ENCODE data around the gene RNF207. TPM values are rescaled to one million over a fixed set of nuclear protein-coding genes. Genes with fewer than 3 reads are reported as not detected.

RNF207 gene
- total RNA-seq, 1 donor from 2014 or later: 14.1 TPM

GRCh38 chr1:6174621-6175410, 31.1 kb upstream of the RNF207 start:
- Histone ChIP-seq H3K9ac (ENCODE audit: low read depth in 1 of 3, low read length in 3 of 3) (no peak overlapping the region), H3K36me3 (ENCODE audit: control insufficient read depth in 3 of 3, insufficient read depth in 3 of 3, low read length in 3 of 3) (no peaks in the 10 kb centered on the region), H3K9me3 (ENCODE audit: control insufficient read depth in 3 of 3, low read length in 3 of 3) (no peaks in the 10 kb centered on the region), H3K27ac (ENCODE audit: low read depth, low read length) (no peak overlapping the region), H3K4me3 (ENCODE audit: low read length in 3 of 3) (no peak overlapping the region), H3K27me3 (ENCODE audit: control insufficient read depth in 3 of 3, insufficient read depth in 3 of 3, low read length in 3 of 3) (peaks cover 65 to 81% (median 68%) of the 10 kb centered on the region in 3 donors), H3K4me1 (ENCODE audit: control insufficient read depth in 3 of 3, insufficient read depth in 3 of 3, low read length in 3 of 3) (peaks cover 5 to 13% (median 6%) of the 10 kb centered on the region in 3 donors)

- Histone ChIP-seq H3K9ac (ENCODE audit: low read depth in 1 of 3, low read length in 3 of 3) (no peak overlapping the region), H3K9me3 (ENCODE audit: control insufficient read depth in 3 of 3, low read length in 3 of 3) (no peaks in the 10 kb centered on the region), H3K36me3 (ENCODE audit: control insufficient read depth in 3 of 3, insufficient read depth in 3 of 3, low read length in 3 of 3) (no peaks in the 10 kb centered on the region), H3K27me3 (ENCODE audit: control insufficient read depth in 3 of 3, insufficient read depth in 3 of 3, low read length in 3 of 3) (peaks cover 64 to 75% (median 68%) of the 10 kb centered on the region in 3 donors), H3K27ac (ENCODE audit: low read depth, low read length) (no peak overlapping the region), H3K4me1 (ENCODE audit: control insufficient read depth in 3 of 3, insufficient read depth in 3 of 3, low read length in 3 of 3) (peaks cover 5 to 11% (median 6%) of the 10 kb centered on the region in 3 donors), H3K4me3 (ENCODE audit: low read length in 3 of 3) (no peak overlapping the region)
Observed at GRCh38 chr1:6175411-6175828, 30.5 kb upstream of the RNF207 start.

DNA sequence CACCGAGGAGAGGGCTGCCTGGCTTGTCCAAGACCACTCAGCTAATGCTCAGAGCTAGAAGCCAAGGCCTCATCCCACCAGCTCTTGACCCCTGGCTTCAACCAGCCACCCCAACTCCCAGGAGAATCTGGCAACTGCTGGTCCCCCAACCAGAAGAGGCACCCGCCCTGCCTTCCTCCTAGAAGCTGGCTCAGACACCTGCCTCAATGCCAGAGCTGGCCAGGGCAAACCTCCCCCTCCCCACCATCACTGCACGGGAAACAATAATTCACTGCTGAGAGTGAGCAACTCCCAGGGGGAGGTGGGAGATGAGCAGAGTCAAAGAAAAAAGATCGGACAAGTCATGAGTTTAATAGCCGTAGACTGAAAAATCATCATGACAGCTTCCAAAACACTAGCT, 29.1 kb upstream of the RNF207 start:
- Histone ChIP-seq H3K36me3 (ENCODE audit: control insufficient read depth in 3 of 3, insufficient read depth in 3 of 3, low read length in 3 of 3) (no peaks in the 10 kb centered on the region), H3K27me3 (ENCODE audit: control insufficient read depth in 3 of 3, insufficient read depth in 3 of 3, low read length in 3 of 3) (peaks cover 59 to 75% (median 65%) of the 10 kb centered on the region in 3 donors), H3K9ac (ENCODE audit: low read depth in 1 of 3, low read length in 3 of 3) (no peak overlapping the region), H3K27ac (ENCODE audit: low read depth, low read length) (no peak overlapping the region), H3K4me3 (ENCODE audit: low read length in 3 of 3) (no peak overlapping the region), H3K9me3 (ENCODE audit: control insufficient read depth in 3 of 3, low read length in 3 of 3) (no peaks in the 10 kb centered on the region), H3K4me1 (ENCODE audit: control insufficient read depth in 3 of 3, insufficient read depth in 3 of 3, low read length in 3 of 3) (peaks cover 6 to 13% (median 13%) of the 10 kb centered on the region in 3 donors)

DNA sequence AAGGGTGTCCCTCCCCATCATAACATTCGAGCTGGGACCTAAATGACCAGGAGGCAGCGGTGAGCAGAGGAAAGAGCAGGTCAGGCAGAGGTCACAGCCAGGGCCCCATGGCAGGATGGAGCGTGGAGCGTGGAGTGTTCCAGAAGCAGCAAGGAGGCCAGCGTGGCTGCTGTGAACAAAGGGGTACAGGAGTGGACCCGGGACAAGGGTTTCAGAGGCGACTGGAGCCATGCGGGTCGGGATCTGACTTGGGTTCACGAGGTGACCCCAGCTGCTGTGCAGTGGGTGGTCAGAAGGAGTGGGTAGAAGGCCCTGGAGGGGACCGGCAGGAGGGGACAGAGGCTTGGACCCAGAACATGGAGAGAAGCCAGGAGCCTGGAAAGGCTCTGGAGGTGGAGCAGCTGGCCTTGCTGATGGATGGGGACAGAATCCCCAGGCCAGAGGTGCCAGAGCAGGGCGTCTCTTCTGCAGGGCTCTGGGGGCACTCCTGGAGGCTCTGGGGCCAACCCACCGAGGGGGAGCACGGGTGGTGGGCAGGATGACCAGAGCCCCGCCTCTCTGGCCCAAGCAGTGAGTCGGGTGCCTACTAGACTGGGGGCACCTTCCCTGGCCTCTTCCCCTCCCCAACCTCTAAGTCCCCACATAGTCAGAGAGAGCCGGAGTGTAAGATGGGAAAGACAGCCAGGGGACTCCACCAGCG, 28.1 kb upstream of the RNF207 start:
- peaks cover 52 to 66% (median 62%) of the 10 kb centered on the region in 3 donors for H3K27me3 ChIP-seq (ENCODE audit: control insufficient read depth in 3 of 3, insufficient read depth in 3 of 3, low read length in 3 of 3)
- H3K4me3 ChIP-seq (ENCODE audit: low read length in 3 of 3): no peak overlapping the region
- no peak overlapping the region for H3K9ac ChIP-seq (ENCODE audit: low read depth in 1 of 3, low read length in 3 of 3)
- no peaks in the 10 kb centered on the region for H3K36me3 ChIP-seq (ENCODE audit: control insufficient read depth in 3 of 3, insufficient read depth in 3 of 3, low read length in 3 of 3)
- H3K27ac ChIP-seq (ENCODE audit: low read depth, low read length): no peak overlapping the region
- peaks cover 6 to 13% (median 13%) of the 10 kb centered on the region in 3 donors for H3K4me1 ChIP-seq (ENCODE audit: control insufficient read depth in 3 of 3, insufficient read depth in 3 of 3, low read length in 3 of 3)
- no peaks in the 10 kb centered on the region for H3K9me3 ChIP-seq (ENCODE audit: control insufficient read depth in 3 of 3, low read length in 3 of 3)

DNA sequence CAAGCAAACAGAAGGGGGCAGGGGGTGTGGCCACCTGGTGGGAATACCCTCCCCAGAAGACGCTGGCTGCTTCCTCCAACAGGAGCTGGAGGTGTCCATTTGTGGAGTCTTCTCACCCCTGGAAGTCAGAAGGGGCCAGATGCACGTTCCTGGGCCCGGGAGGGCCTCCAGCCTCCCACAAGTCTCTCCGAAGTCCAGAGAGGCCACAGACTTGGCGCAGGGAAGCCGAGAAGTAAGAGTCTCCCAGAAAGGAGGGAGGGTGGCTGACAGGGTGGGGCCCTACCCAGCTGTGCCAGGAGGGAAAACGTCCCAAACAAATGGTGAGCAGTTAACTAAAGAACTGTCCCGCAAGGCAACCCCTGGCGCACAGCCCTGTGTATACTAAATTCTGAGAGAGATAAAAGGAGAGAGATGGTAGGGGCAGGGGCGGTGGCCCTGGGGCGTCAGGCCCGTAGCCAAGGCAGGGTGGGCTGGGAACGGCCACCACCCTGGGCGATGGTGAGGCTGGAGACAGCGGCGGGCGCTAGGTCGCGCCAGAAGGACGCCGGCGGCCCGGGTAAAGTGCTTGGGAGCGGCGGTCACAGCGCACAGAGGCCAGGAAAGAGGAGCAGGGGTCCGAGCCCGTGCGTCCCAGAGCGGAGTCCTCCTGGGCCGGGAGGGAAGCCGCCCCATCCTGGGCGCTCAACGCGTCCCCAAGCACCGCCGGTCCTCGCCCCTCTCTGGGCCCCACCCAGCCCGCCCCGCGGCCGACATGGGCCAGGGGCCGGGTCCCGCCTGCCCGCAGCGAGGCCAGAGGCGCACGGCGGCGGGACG, 27.0 kb upstream of the RNF207 start:
- Histone ChIP-seq H3K27me3 (ENCODE audit: control insufficient read depth in 3 of 3, insufficient read depth in 3 of 3, low read length in 3 of 3) (peaks cover 44 to 60% (median 58%) of the 10 kb centered on the region in 3 donors), H3K27ac (ENCODE audit: low read depth, low read length) (no peak overlapping the region), H3K9ac (ENCODE audit: low read depth in 1 of 3, low read length in 3 of 3) (no peak overlapping the region), H3K4me3 (ENCODE audit: low read length in 3 of 3) (no peak overlapping the region), H3K9me3 (ENCODE audit: control insufficient read depth in 3 of 3, low read length in 3 of 3) (no peaks in the 10 kb centered on the region), H3K36me3 (ENCODE audit: control insufficient read depth in 3 of 3, insufficient read depth in 3 of 3, low read length in 3 of 3) (no peaks in the 10 kb centered on the region), H3K4me1 (ENCODE audit: control insufficient read depth in 3 of 3, insufficient read depth in 3 of 3, low read length in 3 of 3) (peaks cover 6 to 13% (median 13%) of the 10 kb centered on the region in 3 donors)

- H3K4me3 ChIP-seq (ENCODE audit: low read length in 3 of 3): no peak overlapping the region
- no peak overlapping the region for H3K9ac ChIP-seq (ENCODE audit: low read depth in 1 of 3, low read length in 3 of 3)
- H3K9me3 ChIP-seq (ENCODE audit: control insufficient read depth in 3 of 3, low read length in 3 of 3): no peaks in the 10 kb centered on the region
- H3K4me1 ChIP-seq (ENCODE audit: control insufficient read depth in 3 of 3, insufficient read depth in 3 of 3, low read length in 3 of 3): peaks cover 6 to 13% (median 13%) of the 10 kb centered on the region in 3 donors
- H3K27me3 ChIP-seq (ENCODE audit: control insufficient read depth in 3 of 3, insufficient read depth in 3 of 3, low read length in 3 of 3): peaks cover 43 to 56% (median 52%) of the 10 kb centered on the region in 3 donors
- peaks cover 4 to 5% (median 4%) of the 10 kb centered on the region in 3 donors for H3K36me3 ChIP-seq (ENCODE audit: control insufficient read depth in 3 of 3, insufficient read depth in 3 of 3, low read length in 3 of 3)
- no peak overlapping the region for H3K27ac ChIP-seq (ENCODE audit: low read depth, low read length)
Observed at GRCh38 chr1:6179564-6180175, 26.2 kb upstream of the RNF207 start.

DNA sequence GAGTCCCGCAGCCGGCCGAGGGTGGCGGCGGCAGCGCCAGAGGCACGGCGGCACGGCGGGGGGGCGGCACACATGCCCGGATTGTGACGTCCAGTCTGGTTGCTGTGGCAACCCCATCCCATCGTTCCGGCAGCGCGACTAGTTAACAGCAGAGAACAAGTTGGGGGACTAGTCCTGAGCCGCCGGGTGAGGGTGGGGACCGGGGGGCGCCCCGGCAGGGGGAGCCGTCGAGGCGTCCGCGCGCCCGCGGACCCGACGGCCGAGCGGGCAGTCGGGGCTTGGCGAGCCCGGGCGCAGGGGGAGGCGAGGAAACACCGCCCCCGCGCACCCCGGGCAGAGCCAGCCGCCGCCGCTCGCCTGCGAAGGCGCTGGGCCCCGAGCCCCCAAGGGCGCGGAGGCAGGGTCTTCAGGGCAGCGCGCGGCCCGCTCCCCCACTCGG, 25.6 kb upstream of the RNF207 start, which contains the start of gene CHD5:
Gene CHD5 (minus strand): TSS at position 54 of the 439 bp plus-strand sequence. CDS start 298 bp downstream, outside the sequence.
- H3K9ac ChIP-seq (ENCODE audit: low read depth in 1 of 3, low read length in 3 of 3): no peak within 1 kb of the TSS
- H3K36me3 ChIP-seq (ENCODE audit: control insufficient read depth in 3 of 3, insufficient read depth in 3 of 3, low read length in 3 of 3): peaks cover 5 to 8% (median 5%) of the 10 kb centered on the region in 3 donors
- H3K27me3 ChIP-seq (ENCODE audit: control insufficient read depth in 3 of 3, insufficient read depth in 3 of 3, low read length in 3 of 3): peaks cover 43 to 51% (median 46%) of the 10 kb centered on the region in 3 donors
- no peak within 1 kb of the TSS for H3K4me3 ChIP-seq (ENCODE audit: low read length in 3 of 3)
- peaks cover 6 to 13% (median 13%) of the 10 kb centered on the region in 3 donors for H3K4me1 ChIP-seq (ENCODE audit: control insufficient read depth in 3 of 3, insufficient read depth in 3 of 3, low read length in 3 of 3)
- no peak within 1 kb of the TSS for H3K27ac ChIP-seq (ENCODE audit: low read depth, low read length)
- no peaks in the 10 kb centered on the region for H3K9me3 ChIP-seq (ENCODE audit: control insufficient read depth in 3 of 3, low read length in 3 of 3)

DNA sequence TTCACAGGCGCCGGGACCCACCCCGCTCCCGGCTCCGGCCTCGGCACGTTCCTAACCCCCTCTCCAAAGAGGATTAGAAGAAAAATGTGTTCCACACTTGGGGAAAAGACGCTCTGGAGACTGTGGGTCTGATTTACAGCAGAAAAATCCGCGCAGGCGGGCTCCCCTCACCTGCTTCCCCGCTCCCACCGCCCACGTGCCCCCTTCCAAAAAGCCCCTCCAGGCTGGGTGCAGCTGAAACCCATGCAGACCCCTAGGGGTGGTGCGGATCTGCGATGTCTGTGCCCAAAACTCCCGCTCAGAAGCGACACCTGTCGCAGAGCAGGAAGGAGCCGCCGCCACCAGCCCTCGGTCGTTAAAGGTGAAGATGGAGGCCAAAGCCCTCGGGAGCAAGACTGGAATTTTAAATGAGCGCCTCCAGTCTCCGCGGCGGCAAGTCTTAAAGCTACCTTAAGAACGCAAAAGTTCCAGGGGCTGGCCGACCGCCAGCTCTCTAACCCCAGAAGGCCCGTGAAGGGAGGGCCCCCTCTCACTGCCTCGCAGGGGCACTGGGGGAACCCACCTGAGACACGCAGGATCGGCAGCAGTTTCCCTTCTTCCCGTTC, 25.1 kb upstream of the RNF207 start:
- Histone ChIP-seq H3K27me3 (ENCODE audit: control insufficient read depth in 3 of 3, insufficient read depth in 3 of 3, low read length in 3 of 3) (peaks cover 41 to 47% (median 43%) of the 10 kb centered on the region in 3 donors), H3K27ac (ENCODE audit: low read depth, low read length) (no peak overlapping the region), H3K36me3 (ENCODE audit: control insufficient read depth in 3 of 3, insufficient read depth in 3 of 3, low read length in 3 of 3) (peaks cover 8 to 13% (median 10%) of the 10 kb centered on the region in 3 donors), H3K4me3 (ENCODE audit: low read length in 3 of 3) (no peak overlapping the region), H3K9ac (ENCODE audit: low read depth in 1 of 3, low read length in 3 of 3) (no peak overlapping the region), H3K9me3 (ENCODE audit: control insufficient read depth in 3 of 3, low read length in 3 of 3) (no peaks in the 10 kb centered on the region), H3K4me1 (ENCODE audit: control insufficient read depth in 3 of 3, insufficient read depth in 3 of 3, low read length in 3 of 3) (peaks cover 6 to 13% (median 13%) of the 10 kb centered on the region in 3 donors)

DNA sequence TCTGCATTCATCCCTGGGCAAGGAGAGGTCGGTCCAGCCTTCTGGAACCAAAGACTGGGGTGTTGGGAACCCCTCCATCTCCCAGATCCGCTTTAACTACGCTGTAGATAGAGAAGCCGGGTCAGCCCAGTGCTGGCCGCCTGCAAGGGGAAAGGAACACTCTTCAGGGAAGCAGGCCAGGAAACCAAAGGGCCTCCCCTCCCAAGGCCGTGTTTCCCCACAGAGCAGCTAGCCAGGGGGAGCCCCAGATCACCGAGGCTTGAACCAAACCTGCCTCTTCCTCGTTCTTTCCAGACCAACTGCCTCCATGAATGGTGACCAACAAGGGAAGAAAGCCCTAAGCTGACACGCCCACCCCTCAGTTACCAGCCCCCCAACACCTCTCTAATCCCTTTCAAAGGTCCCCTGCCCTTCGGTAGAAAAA, 24.6 kb upstream of the RNF207 start:
- Histone ChIP-seq H3K36me3 (ENCODE audit: control insufficient read depth in 3 of 3, insufficient read depth in 3 of 3, low read length in 3 of 3) (peaks cover 8 to 14% (median 10%) of the 10 kb centered on the region in 3 donors), H3K9me3 (ENCODE audit: control insufficient read depth in 3 of 3, low read length in 3 of 3) (no peaks in the 10 kb centered on the region), H3K27me3 (ENCODE audit: control insufficient read depth in 3 of 3, insufficient read depth in 3 of 3, low read length in 3 of 3) (peaks cover 35 to 43% (median 42%) of the 10 kb centered on the region in 3 donors), H3K27ac (ENCODE audit: low read depth, low read length) (no peak overlapping the region), H3K4me1 (ENCODE audit: control insufficient read depth in 3 of 3, insufficient read depth in 3 of 3, low read length in 3 of 3) (peaks cover 6 to 13% (median 13%) of the 10 kb centered on the region in 3 donors), H3K9ac (ENCODE audit: low read depth in 1 of 3, low read length in 3 of 3) (no peak overlapping the region), H3K4me3 (ENCODE audit: low read length in 3 of 3) (no peak overlapping the region)

Measured in skeletal muscle tissue (tissue), 4 donors.